Spinal cord (tissue), 10 donors: Measurements from ENCODE around the gene DFFA. TPM values are rescaled to one million over a fixed set of nuclear protein-coding genes. Genes with fewer than 3 reads are reported as not detected.
"Not testable (repeated sequence)": the region's sequence is repeated elsewhere in the genome, so short reads cannot be mapped to it uniquely, and the experiment has no call there.

Experiments used
- DNase-seq, 6 donors: peaks; one replicate each; pipeline versions ENCODE4 v3.0.0 to v3.0.0-alpha.2; 2013 to 2015; ENCODE audit warnings: low spot score in 6 of 6, low read depth in 4 of 6
- H3K27ac ChIP-seq: one replicate; pipeline ENCODE4 v1.5.1; 2013; ENCODE audit warnings: low read depth, low read length, control low read depth
- H3K27me3 ChIP-seq: one replicate; pipeline ENCODE4 v1.6.1; 2013; ENCODE audit warnings: low read length; ENCODE audit not compliant: control insufficient read depth, insufficient read depth
- H3K36me3 ChIP-seq: one replicate; pipeline ENCODE4 v1.6.1; 2013; ENCODE audit warnings: low read length; ENCODE audit not compliant: control insufficient read depth, insufficient read depth
- H3K4me1 ChIP-seq: one replicate; pipeline ENCODE4 v1.6.1; 2013; ENCODE audit warnings: low read length; ENCODE audit not compliant: control insufficient read depth, insufficient read depth
- H3K4me3 ChIP-seq: one replicate; pipeline ENCODE4 v1.5.1; 2013; ENCODE audit warnings: low read depth, low read length, control low read depth
- H3K9me3 ChIP-seq: one replicate; pipeline ENCODE4 v1.6.1; 2013; ENCODE audit warnings: low read length; ENCODE audit not compliant: control insufficient read depth, insufficient read depth
- WGBS: methylation state at CpG from one replicate; pipeline ENCODE4 v1.1.5; 2013; ENCODE audit warnings: missing lambda C conversion rate; ENCODE audit not compliant: insufficient coverage; 5-methylcytosine and 5-hydroxymethylcytosine counted together
- polyA plus RNA-seq, 2 donors: library from polyadenylated mRNA; unstranded; fragments of 120-200 nt; gene quantifications; one replicate each; pipeline ENCODE4 v1.2.1, GENCODE V29; 2013; ENCODE audit not compliant: insufficient read length in 2 of 2
- total RNA-seq, 2 donors: library from RNA; depleted of rRNA in 1 of 2; stranded (reverse); fragments of 120-200 nt in 1 of 2; fragments of >200 nt in 1 of 2; gene quantifications; one replicate each; pipeline versions ENCODE4 v1.2.3 to v1.2.4, GENCODE V29; 2013 to 2014
- donor health status: healthy.

Gene DFFA
- total and polyA plus RNA-seq, 4 donors, result 33.9 to 39.5 (median 35.8) TPM

- peaks cover 13% of the 10 kb centered on the region for H3K4me1 ChIP-seq
- 92% methylated on average over 2 of the region's 4 CpGs for WGBS
These were observed 34.3 kb upstream of the DFFA start for GRCh38 chr1:10506677-10507047.

GRCh38 chr1:10506046-10506676 lies 33.8 kb upstream of the DFFA start:
- 97% methylated on average over 9 of the region's 12 CpGs for WGBS
- H3K9me3 ChIP-seq, H3K4me3 ChIP-seq, H3K27me3 ChIP-seq, H3K27ac ChIP-seq, H3K36me3 ChIP-seq, DNase-seq: not testable (repeated sequence)
- peaks cover 13% of the 10 kb centered on the region for H3K4me1 ChIP-seq

More at GRCh38 chr1:10506677-10507047, 34.3 kb upstream of the DFFA start:
- H3K27me3 ChIP-seq, result no peaks in the 10 kb centered on the region
- no peak overlapping the region for H3K4me3 ChIP-seq
- no peaks in the 10 kb centered on the region for H3K9me3 ChIP-seq
- no peak overlapping the region for H3K27ac ChIP-seq
- H3K36me3 ChIP-seq, result no peaks in the 10 kb centered on the region
- no peak for DNase-seq

GRCh38 chr1:10504249-10504648 lies 31.9 kb upstream of the DFFA start:
- Histone ChIP-seq H3K9me3 (no peaks in the 10 kb centered on the region), H3K27ac (no peak overlapping the region)
- 31% methylated on average over 3 of the region's 5 CpGs for WGBS

GRCh38 chr1:10502206-10502605 lies 29.9 kb upstream of the DFFA start:
- H3K9me3 ChIP-seq, result no peaks in the 10 kb centered on the region
- H3K27ac ChIP-seq, result no peak overlapping the region
- no peak overlapping the region for H3K4me3 ChIP-seq
- H3K36me3 ChIP-seq, result no peaks in the 10 kb centered on the region
- H3K27me3 ChIP-seq, result no peaks in the 10 kb centered on the region
- H3K4me1 ChIP-seq, result peaks cover 5% of the 10 kb centered on the region
- no peak for DNase-seq
- 93% methylated on average over 3 of the region's 5 CpGs for WGBS

More at GRCh38 chr1:10504249-10504648, 31.9 kb upstream of the DFFA start:
- Histone ChIP-seq H3K4me1 (peaks cover 13% of the 10 kb centered on the region), H3K4me3 (no peak overlapping the region), H3K36me3 (no peaks in the 10 kb centered on the region), H3K27me3 (no peaks in the 10 kb centered on the region)
- peak in 1 of 6 donors; percentile 57 for DNase-seq

GRCh38 chr1:10498231-10498630 lies 25.9 kb upstream of the DFFA start:
- 89% methylated on average over 5 of the region's 8 CpGs for WGBS
- Histone ChIP-seq H3K4me3 (no peak overlapping the region), H3K36me3 (peaks cover 11% of the 10 kb centered on the region), H3K27ac (no peak overlapping the region), H3K27me3 (no peaks in the 10 kb centered on the region), H3K4me1 (peaks cover 11% of the 10 kb centered on the region), H3K9me3 (no peaks in the 10 kb centered on the region)
- DNase-seq, result peak in 1 of 6 donors; percentile 0

- Histone ChIP-seq H3K27me3 (no peaks in the 10 kb centered on the region), H3K4me1 (peaks cover 11% of the 10 kb centered on the region), H3K27ac (no peak overlapping the region), H3K4me3 (no peak overlapping the region), H3K36me3 (peaks cover 11% of the 10 kb centered on the region), H3K9me3 (no peaks in the 10 kb centered on the region)
- WGBS, result 96% methylated on average over 7 of the region's 7 CpGs
- DNase-seq, result peak in 1 of 6 donors; percentile 79
These were observed 24.8 kb upstream of the DFFA start for GRCh38 chr1:10497109-10497508.

- peaks cover 11% of the 10 kb centered on the region for H3K36me3 ChIP-seq
- 76% methylated on average over 14 of the region's 14 CpGs for whole genome bisulfite sequencing
- no peak overlapping the region for H3K27ac ChIP-seq
These were observed 23.6 kb upstream of the DFFA start for GRCh38 chr1:10495952-10496351.

GRCh38 chr1:10495475-10495817 lies 23.1 kb upstream of the DFFA start:
- Histone ChIP-seq H3K36me3 (peaks cover 11% of the 10 kb centered on the region), H3K9me3 (no peaks in the 10 kb centered on the region), H3K4me3 (no peak overlapping the region), H3K27me3 (no peaks in the 10 kb centered on the region), H3K4me1 (peaks cover 17% of the 10 kb centered on the region), H3K27ac (no peak overlapping the region)
- WGBS, result 83% methylated on average over 3 of the region's 10 CpGs
- no peak for DNase-seq

More at GRCh38 chr1:10495952-10496351, 23.6 kb upstream of the DFFA start:
- DNase-seq, result no peak
- Histone ChIP-seq H3K4me3 (no peak overlapping the region), H3K4me1 (peaks cover 13% of the 10 kb centered on the region), H3K27me3 (no peaks in the 10 kb centered on the region), H3K9me3 (no peaks in the 10 kb centered on the region)

- peak in 3 of 6 donors; percentile 70 to 94 (median 87) for DNase-seq
- Histone ChIP-seq H3K27ac (no peak overlapping the region), H3K4me1 (peaks cover 18% of the 10 kb centered on the region)
These were observed 22.6 kb upstream of the DFFA start for GRCh38 chr1:10494754-10495474.

GRCh38 chr1:10494418-10494753 lies 22.1 kb upstream of the DFFA start:
- 82% methylated on average over 4 of the region's 5 CpGs for WGBS
- no peak overlapping the region for H3K4me3 ChIP-seq
- H3K36me3 ChIP-seq, result peaks cover 11% of the 10 kb centered on the region
- H3K9me3 ChIP-seq, result no peaks in the 10 kb centered on the region
- peaks cover 22% of the 10 kb centered on the region for H3K4me1 ChIP-seq
- no peak for DNase-seq
- H3K27ac ChIP-seq, result no peak overlapping the region
- no peaks in the 10 kb centered on the region for H3K27me3 ChIP-seq

More at GRCh38 chr1:10494754-10495474, 22.6 kb upstream of the DFFA start:
- Histone ChIP-seq H3K9me3 (no peaks in the 10 kb centered on the region), H3K36me3 (peaks cover 11% of the 10 kb centered on the region), H3K4me3 (peak overlapping the region; percentile 22), H3K27me3 (no peaks in the 10 kb centered on the region)
- WGBS, result 22% methylated on average over 14 of the region's 15 CpGs
